GM12878 (cell line): Measurements from ENCODE around the gene ATP1A3. TPM values are rescaled to one million over a fixed set of nuclear protein-coding genes. Genes with fewer than 3 reads are reported as not detected.

ENCODE experiments used
- ATAC-seq: fragments of 200-7000 bp; cut with Tn5 transposase; 3 replicates; pipeline ENCODE4 v1.9.1; 2020; ENCODE audit warnings: mild to moderate bottlenecking, moderate library complexity
- BruUV-seq: library from RNA; stranded (reverse); fragments of 400-500 nt; replicated peaks from 2 replicates; lab custom pipeline; 2021; lab: Mats Ljungman, UMichigan
- CTCF ChIA-PET: fragments of 300-600 bp; sonication (Branson Sonifier 250); formaldehyde crosslinking; extraction: SDS; loops from one replicate; lab custom pipeline; 2021; ENCODE audit warnings: inconsistent platforms; lab: Yijun Ruan, JAX
- POLR2A ChIA-PET: fragments of 350-600 bp; formaldehyde crosslinking; extraction: SDS; loops from one replicate; lab custom pipeline; 2021; ENCODE audit warnings: inconsistent platforms; lab: Charles Lee
- RAD21 ChIA-PET: fragments of 300-600 bp; sonication (Branson Sonifier 250); formaldehyde crosslinking; loops from one replicate; lab custom pipeline; 2023; ENCODE audit warnings: antibody characterized with exemption; ENCODE audit not compliant: unreplicated experiment; lab: Charles Lee
- SMC1A ChIA-PET: fragments of 300-600 bp; sonication (Branson Sonifier 250); formaldehyde crosslinking; loops from one replicate; lab custom pipeline; 2023; ENCODE audit not compliant: unreplicated experiment, uncharacterized antibody; lab: Charles Lee
- DNase-seq: peaks from one replicate; pipeline ENCODE4 v3.0.0-alpha.2; 2011; ENCODE audit warnings: low read depth, low spot score
- FAIRE-seq: peaks from 3 replicates; lab custom pipeline; 2011; peaks lifted over from hg19 to GRCh38; lab: Jason Lieb, UNC
- H2AFZ ChIP-seq: 2 replicates; pipeline ENCODE4 v1.6.0; 2011; ENCODE audit warnings: low read depth, low read length, control low read depth; ENCODE audit not compliant: control insufficient read depth
- H3K27ac ChIP-seq: 2 replicates; pipeline ENCODE4 v1.5.1; 2011; ENCODE audit warnings: control low read depth; ENCODE audit not compliant: control insufficient read depth, insufficient read depth
- H3K27me3 ChIP-seq, 2 experiments: replicated peaks in 1 of 2; 2 replicates each; pipeline versions ENCODE4 v1.6.0 to v1.6.1; 2011; ENCODE audit warnings: low read length in 1 of 2; ENCODE audit not compliant: control insufficient read depth in 2 of 2, insufficient read depth in 2 of 2
- H3K36me3 ChIP-seq, 2 experiments: 2 replicates each; pipeline ENCODE4 v1.5.1; 2011; ENCODE audit warnings: low read length in 1 of 2; ENCODE audit not compliant: control insufficient read depth in 2 of 2, insufficient read depth in 2 of 2
- H3K4me1 ChIP-seq: 2 replicates; pipeline ENCODE4 v1.6.1; 2011; ENCODE audit warnings: mild to moderate bottlenecking, low read length, moderate library complexity, mixed read lengths; ENCODE audit not compliant: control insufficient read depth, insufficient read depth
- H3K4me2 ChIP-seq: 2 replicates; pipeline ENCODE4 v1.6.0; 2011; ENCODE audit warnings: control low read depth; ENCODE audit not compliant: control insufficient read depth, insufficient read depth
- H3K4me3 ChIP-seq: fragments of 200-600 bp; sonication (generic); 2 replicates; pipeline ENCODE4 v1.5.1; 2016
- H3K79me2 ChIP-seq: 2 replicates; pipeline ENCODE4 v1.6.0; 2011; ENCODE audit warnings: low read length; ENCODE audit not compliant: control insufficient read depth, insufficient read depth
- H3K9ac ChIP-seq: 2 replicates; pipeline ENCODE4 v1.8.0; 2011; ENCODE audit warnings: low read length, control low read depth, mixed read lengths; ENCODE audit not compliant: control insufficient read depth, insufficient read depth
- H3K9me3 ChIP-seq: replicated peaks from 3 replicates; pipeline ENCODE4 v1.5.1; 2011; ENCODE audit warnings: mild to moderate bottlenecking, low read length; ENCODE audit not compliant: control insufficient read depth, insufficient read depth
- H4K20me1 ChIP-seq: 2 replicates; pipeline ENCODE4 v1.6.0; 2011; ENCODE audit not compliant: control insufficient read depth, insufficient read depth
- EZH2 ChIP-seq: IDR thresholded peaks from 2 replicates; pipeline ENCODE4 v1.6.1; 2012; ENCODE audit warnings: low read depth, mild to moderate bottlenecking, control low read depth, inconsistent platforms, low read length, borderline replicate concordance; ENCODE audit not compliant: control insufficient read depth
- JUND ChIP-seq: IDR thresholded peaks from 2 replicates; pipeline ENCODE4 v1.6.1; 2012; ENCODE audit warnings: low read depth, mild to moderate bottlenecking, low read length, improper control_type of control experiment, moderate library complexity
- PAX8 ChIP-seq: fragments of 450-650 bp; IDR thresholded peaks from 2 replicates; pipeline ENCODE4 v1.6.1; 2017; ENCODE audit warnings: mild to moderate bottlenecking, moderate library complexity
- RAD21 ChIP-seq: IDR thresholded peaks from 2 replicates; pipeline ENCODE4 v1.6.1; 2011; ENCODE audit warnings: mild to moderate bottlenecking, low read depth, low read length, moderate library complexity; ENCODE audit not compliant: insufficient read depth
- RBBP5 ChIP-seq: fragments of 200-600 bp; sonication (generic); conservative IDR thresholded peaks from 2 replicates; pipeline ENCODE4 v1.6.1; 2016
- SMAD1 ChIP-seq: fragments of 450-650 bp; IDR thresholded peaks from 2 replicates; pipeline ENCODE4 v1.6.1; 2018; ENCODE audit warnings: mild to moderate bottlenecking, low read depth; ENCODE audit not compliant: partially characterized antibody
- ZNF622 ChIP-seq: fragments of 450-650 bp; IDR thresholded peaks from 2 replicates; pipeline ENCODE4 v1.6.1; 2017; ENCODE audit warnings: mild to moderate bottlenecking, inconsistent platforms
- WGBS: methylation state at CpG from one replicate; pipeline ENCODE4 v1.1.6; 2016; ENCODE audit warnings: low lambda C conversion rate; ENCODE audit not compliant: insufficient replicate concordance, insufficient coverage; ENCODE audit errors: missing lambda C conversion rate; 5-methylcytosine and 5-hydroxymethylcytosine counted together
- in situ Hi-C: fragments of 300-500 bp; cut with MboI; formaldehyde crosslinking; loops from 9 replicates; pipeline ENCODE4 v1.14.3; 2018; ENCODE audit warnings: mixed read lengths
- intact Hi-C: fragments of 100-400 bp; cut with micrococcal nuclease; formaldehyde crosslinking; loops from one replicate; pipeline ENCODE4 v1.14.2; 2022; ENCODE audit not compliant: unreplicated experiment
- polyA plus RNA-seq, 11 experiments: library from polyadenylated mRNA; depleted of rRNA in 4 of 11; unstranded in 6 of 11; stranded (reverse) in 5 of 11; fragments of >200 nt; fragmentation: Nextera tagmentation in 4 of 11; fragmentation: Illumina TruSeq in 1 of 11; extraction: Ambion mirVana in 4 of 11; extraction: Trizol in 1 of 11; gene quantifications; 1 replicate in 1 of 11; 2 replicates in 10 of 11; pipeline versions ENCODE4 v1.2.1 to v1.2.3, GENCODE V29; 2011 to 2016; ENCODE audit warnings: inconsistent platforms in 2 of 11, missing spikeins in 2 of 11, low read depth in 1 of 11
- total RNA-seq, 4 experiments: library from RNA; depleted of rRNA in 3 of 4; stranded (reverse); fragments of >200 nt in 3 of 4; fragmentation: Illumina TruSeq in 1 of 4; extraction: Trizol in 1 of 4; gene quantifications; 2 replicates each; pipeline versions ENCODE4 v1.2.1 to v1.2.3, GENCODE V29; 2013 to 2021
- TF ChIP-seq, protein P1 (sequence below): IDR thresholded peaks from 2 replicates; pipeline ENCODE4 v1.6.1; 2011; ENCODE audit warnings: borderline replicate concordance, low read depth, mild to moderate bottlenecking, moderate library complexity, low read length; ENCODE audit not compliant: insufficient read depth, poor library complexity, severe bottlenecking
- TF ChIP-seq, protein P2 (sequence below): fragments of 450-650 bp; conservative IDR thresholded peaks from 2 replicates; pipeline ENCODE4 v1.6.1; 2017; ENCODE audit warnings: mild to moderate bottlenecking, moderate library complexity

The ATP1A3 gene
- total and polyA plus RNA-seq, 10 of the 15 experiments (the other 5 are each of a cell fraction or from before 2014, with no cell fraction given) = 0.17 to 0.86 (median 0.32) TPM; not detected in 2

DNA sequence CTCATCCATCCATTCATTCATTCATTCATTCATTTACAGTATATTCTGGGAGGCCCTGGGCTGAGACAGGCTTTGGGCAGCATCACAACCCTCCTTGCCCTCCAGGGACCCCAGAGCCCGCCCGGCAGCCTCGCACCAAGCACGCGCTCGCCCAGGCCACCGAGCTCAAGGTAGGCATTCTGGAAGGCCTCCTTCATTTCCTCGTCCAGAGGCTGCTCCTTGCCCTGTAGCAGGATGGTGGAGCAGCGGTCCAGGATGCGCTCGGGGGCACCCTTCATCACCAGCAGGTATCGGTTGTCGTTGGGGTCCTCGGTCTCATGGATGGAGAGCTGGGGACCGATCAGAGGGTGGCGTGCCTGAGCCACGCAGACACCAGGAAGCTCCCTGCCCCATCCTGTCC is 15.6 kb downstream of the ATP1A3 start:
- Histone ChIP-seq H3K4me3 (no peak overlapping the region), H3K27me3 (no peaks in the 10 kb centered on the region), H3K27ac (no peak overlapping the region), H3K4me2 (no peak overlapping the region), H4K20me1 (no peaks in the 10 kb centered on the region), H3K36me3 (no peaks in the 10 kb centered on the region), H3K4me1 (no peaks in the 10 kb centered on the region), H3K9me3 (no peaks in the 10 kb centered on the region), H3K9ac (no peak overlapping the region), H3K79me2 (no peaks in the 10 kb centered on the region), H2AFZ (no peak overlapping the region)
- intact Hi-C loops (no loop called here), in situ Hi-C loops (no loop called here)
- no peak for TF ChIP-seq RBBP5
- no peak for TF ChIP-seq SMAD1
- TF ChIP-seq EZH2 = no peak
- TF ChIP-seq, protein P1, sequence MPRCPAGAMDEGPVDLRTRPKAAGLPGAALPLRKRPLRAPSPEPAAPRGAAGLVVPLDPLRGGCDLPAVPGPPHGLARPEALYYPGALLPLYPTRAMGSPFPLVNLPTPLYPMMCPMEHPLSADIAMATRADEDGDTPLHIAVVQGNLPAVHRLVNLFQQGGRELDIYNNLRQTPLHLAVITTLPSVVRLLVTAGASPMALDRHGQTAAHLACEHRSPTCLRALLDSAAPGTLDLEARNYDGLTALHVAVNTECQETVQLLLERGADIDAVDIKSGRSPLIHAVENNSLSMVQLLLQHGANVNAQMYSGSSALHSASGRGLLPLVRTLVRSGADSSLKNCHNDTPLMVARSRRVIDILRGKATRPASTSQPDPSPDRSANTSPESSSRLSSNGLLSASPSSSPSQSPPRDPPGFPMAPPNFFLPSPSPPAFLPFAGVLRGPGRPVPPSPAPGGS = no peak
- TF ChIP-seq, protein P2, sequence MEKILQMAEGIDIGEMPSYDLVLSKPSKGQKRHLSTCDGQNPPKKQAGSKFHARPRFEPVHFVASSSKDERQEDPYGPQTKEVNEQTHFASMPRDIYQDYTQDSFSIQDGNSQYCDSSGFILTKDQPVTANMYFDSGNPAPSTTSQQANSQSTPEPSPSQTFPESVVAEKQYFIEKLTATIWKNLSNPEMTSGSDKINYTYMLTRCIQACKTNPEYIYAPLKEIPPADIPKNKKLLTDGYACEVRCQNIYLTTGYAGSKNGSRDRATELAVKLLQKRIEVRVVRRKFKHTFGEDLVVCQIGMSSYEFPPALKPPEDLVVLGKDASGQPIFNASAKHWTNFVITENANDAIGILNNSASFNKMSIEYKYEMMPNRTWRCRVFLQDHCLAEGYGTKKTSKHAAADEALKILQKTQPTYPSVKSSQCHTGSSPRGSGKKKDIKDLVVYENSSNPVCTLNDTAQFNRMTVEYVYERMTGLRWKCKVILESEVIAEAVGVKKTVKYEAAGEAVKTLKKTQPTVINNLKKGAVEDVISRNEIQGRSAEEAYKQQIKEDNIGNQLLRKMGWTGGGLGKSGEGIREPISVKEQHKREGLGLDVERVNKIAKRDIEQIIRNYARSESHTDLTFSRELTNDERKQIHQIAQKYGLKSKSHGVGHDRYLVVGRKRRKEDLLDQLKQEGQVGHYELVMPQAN = no peak
- no peak for TF ChIP-seq JUND
- no peak for TF ChIP-seq RAD21
- no peak for TF ChIP-seq ZNF622
- TF ChIP-seq PAX8 = no peak
- SMC1A ChIA-PET = no interaction called here
- RAD21 ChIA-PET = no interaction called here
- 57% methylated on average over 17 of the region's 17 CpGs for WGBS
- FAIRE-seq = no peak
- no TSS peak for BruUV-seq
- DNase-seq = no peak
- CTCF ChIA-PET = no interaction called here
- ATAC-seq = no peak
- POLR2A ChIA-PET = interaction anchor here (0.7 kb wide), 1 partner anchor 48 kb away, joined by 3 read pairs; no protein-coding TSS in a partner anchor
